HG02970 (cell line): ENCODE results near the gene KLHL21.

Experiments used
- ATAC-seq: cut with Tn5 transposase; IDR thresholded peaks from one replicate; pipeline ENCODE4 v1.9.1; 2021; ENCODE audit warnings: mild to moderate bottlenecking, moderate library complexity, moderate number of reproducible peaks; ENCODE audit not compliant: unreplicated experiment, low FRiP score

Gene KLHL21

DNA sequence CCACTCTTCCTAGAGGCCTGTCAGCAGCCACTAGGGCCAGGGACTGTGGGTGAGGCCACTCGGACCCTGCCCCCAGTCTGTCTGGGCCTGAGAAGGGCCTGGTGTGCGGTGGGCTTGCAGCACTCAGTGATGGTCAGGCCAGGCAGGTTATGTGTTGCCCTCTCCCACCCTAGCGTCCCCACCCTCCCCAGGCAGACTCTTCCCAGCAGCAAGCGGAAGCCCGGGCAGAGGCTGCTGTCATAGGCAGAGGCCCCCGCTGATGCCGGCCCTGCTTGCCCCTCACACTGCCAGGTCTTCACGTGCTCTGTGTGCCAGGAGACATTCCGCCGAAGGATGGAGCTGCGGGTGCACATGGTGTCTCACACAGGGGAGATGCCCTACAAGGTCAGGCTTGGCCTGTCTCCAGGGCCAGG is 16.3 kb downstream of the KLHL21 start:
- no peak for ATAC-seq

GRCh38 chr1:6585841-6586240 is 16.8 kb downstream of the KLHL21 start:
- no peak for ATAC-seq

DNA sequence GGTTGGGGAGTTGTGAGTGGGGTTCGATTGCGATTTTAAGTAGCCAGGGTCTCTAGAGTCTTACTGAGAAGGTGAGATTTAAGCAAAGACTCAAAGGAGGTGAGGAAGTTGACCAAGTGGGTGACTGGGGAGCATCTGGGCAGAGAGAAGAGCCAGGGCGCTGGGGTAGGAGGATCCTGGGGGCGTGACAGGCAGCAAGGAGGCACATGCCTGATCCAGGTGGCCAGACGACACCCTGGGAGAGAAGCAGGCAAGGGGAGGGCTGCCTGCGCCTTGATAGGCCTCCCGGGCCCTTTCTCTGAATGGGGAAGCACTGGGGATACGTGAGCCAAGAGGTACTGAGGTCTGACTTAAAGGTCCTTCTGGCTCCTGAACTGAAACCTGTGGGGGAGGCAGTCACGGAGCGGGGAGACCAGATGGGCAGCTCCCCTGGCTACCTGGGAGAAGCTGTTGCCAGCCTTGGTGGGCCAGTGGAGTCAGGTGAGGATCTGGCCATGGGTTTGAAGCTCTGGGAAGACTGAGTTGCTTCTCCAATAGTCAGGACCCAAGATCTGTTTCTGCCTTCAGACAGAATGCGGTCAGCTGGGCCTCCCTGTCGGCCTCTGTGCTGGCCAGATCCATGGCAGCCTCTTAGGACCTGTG is 17.5 kb downstream of the KLHL21 start:
- ATAC-seq: no peak

- ATAC-seq: no peak
These were observed 18.3 kb downstream of the KLHL21 start for GRCh38 chr1:6584126-6585080.

DNA sequence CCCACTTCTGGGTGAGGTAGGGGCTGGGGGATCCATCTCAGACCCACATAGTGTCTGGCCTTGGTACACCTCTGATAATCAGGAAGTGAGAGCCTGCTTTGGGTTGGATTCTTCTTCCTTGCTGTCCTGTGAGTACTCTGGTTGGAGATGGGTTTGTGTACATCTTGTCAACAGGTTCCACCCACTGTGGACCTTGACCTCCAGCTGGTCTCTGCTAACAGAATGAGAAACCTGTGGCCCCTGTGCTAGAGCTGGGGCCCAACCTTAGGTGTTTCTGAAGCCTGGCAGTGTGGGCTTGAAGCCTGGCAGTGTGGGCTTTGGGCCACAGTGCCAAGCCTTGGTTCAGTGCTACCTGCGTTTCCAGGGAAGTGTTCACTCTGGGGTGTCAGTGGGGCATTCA is 20.3 kb downstream of the KLHL21 start:
- ATAC-seq: no peak

- ATAC-seq: no peak
These were observed 20.9 kb downstream of the KLHL21 start for GRCh38 chr1:6581561-6582305.

GRCh38 chr1:6580593-6581409 is 21.9 kb downstream of the KLHL21 start:
- ATAC-seq: no peak

DNA sequence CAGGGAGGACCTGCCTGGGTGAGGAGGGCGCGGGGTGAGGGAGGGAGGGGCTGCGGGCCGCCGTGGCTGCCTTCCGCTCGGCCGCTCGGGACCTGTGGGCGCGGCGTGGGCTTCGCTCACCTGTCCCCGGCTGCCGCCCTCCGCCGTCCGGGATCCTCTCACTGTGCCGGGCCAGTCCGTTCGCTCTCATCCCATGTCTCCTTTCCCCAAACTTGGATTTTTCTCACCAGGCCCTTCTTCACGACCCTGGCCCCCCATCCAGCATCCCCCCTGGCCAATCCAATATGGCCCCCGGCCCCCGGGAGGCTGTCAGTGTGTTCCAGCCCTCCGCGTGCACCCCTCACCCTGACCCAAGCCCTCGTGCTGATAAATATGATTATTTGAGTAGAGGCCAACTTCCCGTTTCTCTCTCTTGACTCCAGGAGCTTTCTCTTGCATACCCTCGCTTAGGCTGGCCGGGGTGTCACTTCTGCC is 22.5 kb downstream of the KLHL21 start:
- ATAC-seq: no peak

- ATAC-seq: peak; percentile 96
These were observed 23.1 kb downstream of the KLHL21 start, which contains the start of gene ZBTB48 for GRCh38 chr1:6579374-6580118. ZBTB48 (plus strand) TSS chr1:6579994; CDS start chr1:6580610, 616 bp downstream.

GRCh38 chr1:6578624-6579373 is 23.9 kb downstream of the KLHL21 start:
- ATAC-seq: no peak

GRCh38 chr1:6577831-6578525 is 24.7 kb downstream of the KLHL21 start:
- no peak for ATAC-seq

DNA sequence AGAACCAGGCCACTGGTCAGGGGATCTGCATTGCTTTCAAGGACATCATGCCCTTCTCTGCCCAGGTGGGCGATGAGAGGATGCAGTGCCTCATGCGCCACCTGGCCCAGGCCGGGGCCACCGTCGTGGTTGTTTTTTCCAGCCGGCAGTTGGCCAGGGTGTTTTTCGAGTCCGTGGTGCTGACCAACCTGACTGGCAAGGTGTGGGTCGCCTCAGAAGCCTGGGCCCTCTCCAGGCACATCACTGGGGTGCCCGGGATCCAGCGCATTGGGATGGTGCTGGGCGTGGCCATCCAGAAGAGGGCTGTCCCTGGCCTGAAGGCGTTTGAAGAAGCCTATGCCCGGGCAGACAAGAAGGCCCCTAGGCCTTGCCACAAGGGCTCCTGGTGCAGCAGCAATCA is 27.9 kb downstream of the KLHL21 start:
- ATAC-seq: no peak

DNA sequence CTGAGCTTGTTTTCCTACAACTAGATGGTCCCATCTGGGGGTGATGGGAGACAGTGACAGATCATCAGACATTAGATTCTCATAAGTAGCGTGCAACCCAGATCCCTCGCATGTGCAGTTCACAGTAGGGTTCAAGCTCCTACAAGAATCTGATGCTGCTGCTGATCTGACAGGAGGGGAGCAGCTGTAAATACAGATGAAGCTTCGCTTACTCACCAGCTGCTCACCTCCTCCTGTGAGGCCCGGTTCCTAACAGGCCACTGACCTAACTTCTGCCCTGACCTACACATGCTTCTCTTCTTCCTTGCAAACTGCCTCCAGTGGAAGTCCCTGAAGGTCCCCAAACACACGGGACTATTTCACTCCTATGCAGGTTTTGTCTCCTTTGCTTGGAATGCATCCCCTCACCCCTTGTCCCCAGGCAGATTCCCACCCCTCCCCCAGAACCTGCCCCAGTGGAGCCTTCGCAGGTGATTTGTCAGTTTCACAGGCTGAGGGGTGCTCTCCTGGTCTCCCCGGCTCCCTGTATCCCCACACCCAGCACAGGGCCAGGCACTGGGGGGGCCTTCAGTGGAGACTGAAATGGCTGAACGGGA is 28.5 kb downstream of the KLHL21 start:
- ATAC-seq: no peak

DNA sequence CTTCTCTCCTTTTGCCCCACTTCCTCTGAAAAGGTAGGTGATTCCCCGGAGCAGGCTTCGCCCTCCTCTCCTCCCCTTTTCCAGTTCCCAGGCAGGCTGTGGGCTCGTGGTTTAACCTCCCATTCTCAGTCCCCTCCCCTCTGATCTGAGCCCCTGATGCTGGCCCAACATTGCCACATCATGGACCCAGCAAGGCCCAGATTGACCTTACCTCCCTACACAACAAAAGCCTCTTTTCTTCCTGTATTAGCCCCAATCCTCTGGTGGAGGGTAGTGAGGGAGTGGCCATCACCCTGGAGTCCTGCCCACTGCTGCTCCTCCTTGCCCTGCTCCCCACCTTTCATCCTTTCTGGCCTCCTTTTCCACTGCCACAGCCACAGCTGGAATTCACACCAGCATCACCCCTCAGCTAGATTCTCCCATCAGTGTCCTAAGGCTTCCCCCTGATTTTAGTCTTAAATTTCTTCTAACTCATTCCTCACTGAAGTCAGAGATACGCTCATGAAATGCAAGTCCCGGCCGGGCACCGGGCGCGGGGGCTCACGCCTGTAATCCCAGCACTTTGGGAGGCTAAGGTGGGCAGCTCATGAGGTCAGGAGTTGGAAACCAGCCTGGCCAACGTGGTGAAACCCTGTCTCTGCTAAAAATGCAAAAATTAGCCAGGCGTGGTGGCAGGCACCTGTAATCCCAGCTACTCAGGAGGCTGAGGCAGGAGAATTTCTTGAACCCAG is 29.9 kb downstream of the KLHL21 start:
- no peak for ATAC-seq

DNA sequence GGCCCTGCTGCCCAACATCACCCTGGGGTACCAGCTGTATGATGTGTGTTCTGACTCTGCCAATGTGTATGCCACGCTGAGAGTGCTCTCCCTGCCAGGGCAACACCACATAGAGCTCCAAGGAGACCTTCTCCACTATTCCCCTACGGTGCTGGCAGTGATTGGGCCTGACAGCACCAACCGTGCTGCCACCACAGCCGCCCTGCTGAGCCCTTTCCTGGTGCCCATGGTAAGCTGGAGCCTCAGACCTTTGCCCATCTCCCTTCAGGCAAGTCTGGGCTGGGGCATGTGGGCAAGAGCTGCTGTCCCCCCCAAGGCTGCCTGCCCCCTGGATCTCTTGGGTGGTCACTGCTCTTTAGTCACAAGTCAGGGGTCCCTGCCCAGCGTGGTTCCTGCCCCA is 31.7 kb downstream of the KLHL21 start:
- no peak for ATAC-seq

DNA sequence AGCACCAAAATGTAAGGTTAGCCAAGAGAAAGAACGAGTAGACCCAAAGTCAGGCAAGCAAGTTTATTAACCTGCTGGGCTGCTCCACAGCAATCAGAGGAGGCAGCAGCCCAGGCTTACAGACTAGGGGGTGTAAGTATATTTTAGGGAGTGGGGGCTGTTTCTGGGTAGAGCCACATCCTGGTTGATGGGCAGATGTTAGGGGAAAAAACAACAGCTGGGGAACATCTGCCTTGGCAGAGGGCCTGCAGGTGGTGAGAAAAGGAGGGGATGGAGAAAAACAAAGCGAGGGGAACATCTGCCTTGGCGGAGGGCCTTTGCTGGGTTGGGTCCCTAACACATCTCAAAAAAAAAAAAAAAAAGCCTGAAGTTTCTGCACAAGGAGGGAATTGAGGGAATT is 32.6 kb downstream of the KLHL21 start:
- no peak for ATAC-seq

- no peak for ATAC-seq
These were observed 33.6 kb downstream of the KLHL21 start for GRCh38 chr1:6569033-6569432.
